Stimulated activated CD4-positive, alpha-beta T cell treated with anti-CD3 and anti-CD28 coated beads, Interleukin-15, amount 100 ng/mL, for 1 hour (primary cell): Measurements from ENCODE around the gene FRMD4A.
"Not testable (repeated sequence)": the region's sequence is repeated elsewhere in the genome, so short reads cannot be mapped to it uniquely, and the experiment has no call there.

Experiments used
- DNase-seq, 2 donors: peaks; one replicate each; pipeline ENCODE4 v3.0.0-alpha.2; 2020; ENCODE audit warnings: low read depth in 1 of 2, low spot score in 1 of 2

The FRMD4A gene

GRCh38 chr10:13865220-13865619 is 465.5 kb downstream of the FRMD4A start:
- DNase-seq, result not testable (repeated sequence)

GRCh38 chr10:13862546-13863233 is 468.0 kb downstream of the FRMD4A start:
- DNase-seq, result no peak

GRCh38 chr10:13860886-13861285 is 469.8 kb downstream of the FRMD4A start:
- DNase-seq, result no peak

- no peak for DNase-seq
Measured at GRCh38 chr10:13859979-13860654, 470.6 kb downstream of the FRMD4A start.

- no peak for DNase-seq
Measured at GRCh38 chr10:13858709-13859108, 472.0 kb downstream of the FRMD4A start.

- DNase-seq, result no peak
Measured at GRCh38 chr10:13857451-13857850, 473.3 kb downstream of the FRMD4A start.

- DNase-seq, result no peak
Measured at GRCh38 chr10:13853854-13854253, 476.9 kb downstream of the FRMD4A start.

GRCh38 chr10:13852872-13853271 is 477.9 kb downstream of the FRMD4A start:
- no peak for DNase-seq

GRCh38 chr10:13851906-13852305 is 478.8 kb downstream of the FRMD4A start:
- DNase-seq, result no peak

- no peak for DNase-seq
Measured at GRCh38 chr10:13848520-13849445, 481.9 kb downstream of the FRMD4A start.

- no peak for DNase-seq
Measured at GRCh38 chr10:13847201-13847631, 483.5 kb downstream of the FRMD4A start.

- no peak for DNase-seq
Measured at GRCh38 chr10:13845897-13846296, 484.8 kb downstream of the FRMD4A start.

GRCh38 chr10:13844651-13845050 is 486.1 kb downstream of the FRMD4A start:
- DNase-seq, result no peak

GRCh38 chr10:13842117-13842516 is 488.6 kb downstream of the FRMD4A start:
- DNase-seq, result no peak

- DNase-seq, result no peak
Measured at GRCh38 chr10:13840036-13840435, 490.7 kb downstream of the FRMD4A start.

- DNase-seq, result no peak
Measured at GRCh38 chr10:13839430-13839990, 491.2 kb downstream of the FRMD4A start.

- no peak for DNase-seq
Measured at GRCh38 chr10:13839030-13839429, 491.7 kb downstream of the FRMD4A start.

GRCh38 chr10:13837966-13838365 is 492.8 kb downstream of the FRMD4A start:
- no peak for DNase-seq

GRCh38 chr10:13834581-13835286 is 496.0 kb downstream of the FRMD4A start:
- no peak for DNase-seq

GRCh38 chr10:13831711-13832141 is 499.0 kb downstream of the FRMD4A start:
- DNase-seq, result no peak

- no peak for DNase-seq
Measured at GRCh38 chr10:13830385-13830784, 500.3 kb downstream of the FRMD4A start.
